HUES64 (cell line): ENCODE results near the gene MCTP1.

Source experiments
- H3K27ac ChIP-seq: 2 replicates; pipeline ENCODE4 v1.7.0; 2013; ENCODE audit warnings: low read depth, low read length, inconsistent platforms
- H3K27me3 ChIP-seq: 2 replicates; pipeline ENCODE4 v1.6.1; 2013; ENCODE audit warnings: mild to moderate bottlenecking, low read length; ENCODE audit not compliant: insufficient read depth
- H3K36me3 ChIP-seq: 2 replicates; pipeline ENCODE4 v1.6.1; 2013; ENCODE audit warnings: mild to moderate bottlenecking, low read length; ENCODE audit not compliant: insufficient read depth
- H3K4me1 ChIP-seq: 2 replicates; pipeline ENCODE4 v1.6.1; 2013; ENCODE audit warnings: mild to moderate bottlenecking, low read length, moderate library complexity; ENCODE audit not compliant: insufficient read depth
- H3K4me3 ChIP-seq: 2 replicates; pipeline ENCODE4 v1.5.1; 2013; ENCODE audit warnings: mild to moderate bottlenecking, low read length, moderate library complexity
- H3K9ac ChIP-seq: 2 replicates; pipeline ENCODE4 v1.6.1; 2013; ENCODE audit warnings: mild to moderate bottlenecking, low read depth, low read length
- H3K9me3 ChIP-seq: 2 replicates; pipeline ENCODE4 v1.6.1; 2013; ENCODE audit warnings: low read depth, low read length; ENCODE audit not compliant: insufficient read depth
- WGBS: fragments of 150-250, 120-280 bp; methylation state at CpG from one replicate; pipeline ENCODE4 v1.1.7; 2013; ENCODE audit warnings: missing lambda C conversion rate; 5-methylcytosine and 5-hydroxymethylcytosine counted together

MCTP1 gene

DNA sequence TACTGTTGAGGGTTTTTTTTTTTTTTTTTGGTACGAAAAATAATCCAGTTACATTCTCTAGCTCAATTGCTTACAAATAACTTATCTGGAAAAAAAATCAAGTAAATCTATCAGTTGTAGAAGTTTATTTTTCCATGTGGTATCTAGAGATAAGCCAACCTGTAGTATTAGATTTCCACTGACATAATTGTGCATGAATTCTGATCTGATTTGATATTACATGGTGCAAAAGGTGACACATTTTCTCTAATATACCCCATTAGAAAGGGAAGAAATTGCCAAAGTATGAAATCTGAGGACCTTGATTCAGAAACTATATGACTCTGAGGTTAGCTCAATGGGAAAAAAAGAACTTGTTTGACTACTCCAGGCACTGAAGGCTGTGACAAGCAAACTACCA is 524.9 kb downstream of the MCTP1 start:
- no peaks in the 10 kb centered on the region for H3K36me3 ChIP-seq

DNA sequence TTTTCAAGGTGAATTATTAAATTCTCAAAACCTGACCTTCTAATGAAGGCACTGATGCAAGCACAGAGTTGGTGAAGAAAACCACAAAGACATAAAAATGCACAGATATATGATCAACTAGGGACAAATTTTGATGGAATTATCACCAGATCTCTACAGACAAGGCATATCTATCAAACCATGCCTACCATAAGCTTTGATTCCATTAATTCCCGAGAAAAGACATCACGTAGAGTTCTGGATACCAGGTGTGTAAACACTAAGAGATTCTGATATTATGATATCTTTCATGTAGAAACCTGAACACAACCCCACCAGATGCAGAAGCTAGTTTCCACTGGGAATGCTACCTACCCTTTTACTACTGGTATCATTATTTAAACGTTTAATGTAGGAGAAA is 525.9 kb downstream of the MCTP1 start:
- 89% methylated on average over 1 of the region's 3 CpGs for WGBS
- Histone ChIP-seq H3K27me3 (no peaks in the 10 kb centered on the region), H3K4me1 (no peaks in the 10 kb centered on the region), H3K9ac (no peak overlapping the region), H3K4me3 (no peak overlapping the region), H3K36me3 (no peaks in the 10 kb centered on the region), H3K9me3 (no peaks in the 10 kb centered on the region), H3K27ac (no peak overlapping the region)

More for the DNA sequence above, 524.9 kb downstream of the MCTP1 start:
- Histone ChIP-seq H3K9ac (no peak overlapping the region), H3K27ac (no peak overlapping the region), H3K4me3 (no peak overlapping the region), H3K4me1 (no peaks in the 10 kb centered on the region), H3K27me3 (no peaks in the 10 kb centered on the region), H3K9me3 (no peaks in the 10 kb centered on the region)
- WGBS, result no CpG with 5 or more reads among the region's 1 CpG

DNA sequence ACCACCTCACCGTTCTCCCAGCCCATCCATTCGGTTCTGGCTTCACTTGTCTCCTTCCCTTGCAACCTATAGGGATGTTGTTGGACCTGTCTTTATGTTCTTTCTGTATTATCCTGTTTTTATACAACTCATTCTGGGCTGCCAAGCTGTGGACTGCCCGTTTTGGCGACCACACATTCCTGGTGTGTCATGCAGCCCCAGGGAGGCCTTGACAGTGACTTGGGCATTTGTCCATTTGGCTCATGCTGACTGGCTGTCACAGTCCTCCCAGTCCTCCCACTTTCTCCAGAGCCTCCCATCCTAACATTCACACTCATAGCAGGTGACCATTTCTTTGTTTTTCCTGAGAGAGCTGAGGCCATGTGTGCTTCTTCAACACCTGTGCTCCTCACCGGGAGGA is 530.1 kb downstream of the MCTP1 start:
- WGBS, result 89% methylated on average over 5 of the region's 5 CpGs
- Histone ChIP-seq H3K9ac (no peak overlapping the region), H3K9me3 (no peaks in the 10 kb centered on the region), H3K27ac (no peak overlapping the region), H3K4me3 (no peak overlapping the region), H3K27me3 (no peaks in the 10 kb centered on the region), H3K36me3 (no peaks in the 10 kb centered on the region), H3K4me1 (no peaks in the 10 kb centered on the region)

GRCh38 chr5:94751460-94751859 is 533.4 kb downstream of the MCTP1 start:
- Histone ChIP-seq H3K4me3 (no peak overlapping the region), H3K9me3 (no peaks in the 10 kb centered on the region), H3K27ac (no peak overlapping the region), H3K4me1 (no peaks in the 10 kb centered on the region), H3K36me3 (no peaks in the 10 kb centered on the region), H3K27me3 (no peaks in the 10 kb centered on the region), H3K9ac (no peak overlapping the region)
- WGBS, result 83% methylated on average over 9 of the region's 9 CpGs

- no peak overlapping the region for H3K27ac ChIP-seq
- no peaks in the 10 kb centered on the region for H3K27me3 ChIP-seq
- no peaks in the 10 kb centered on the region for H3K4me1 ChIP-seq
- H3K9ac ChIP-seq, result no peak overlapping the region
- no peaks in the 10 kb centered on the region for H3K36me3 ChIP-seq
- no peak overlapping the region for H3K4me3 ChIP-seq
- no peaks in the 10 kb centered on the region for H3K9me3 ChIP-seq
- 90% methylated on average over 4 of the region's 4 CpGs for WGBS
These were observed 534.2 kb downstream of the MCTP1 start for GRCh38 chr5:94750681-94751080.

- Histone ChIP-seq H3K27me3 (no peaks in the 10 kb centered on the region), H3K4me3 (no peak overlapping the region), H3K9ac (no peak overlapping the region), H3K9me3 (no peaks in the 10 kb centered on the region), H3K4me1 (no peaks in the 10 kb centered on the region), H3K27ac (no peak overlapping the region), H3K36me3 (no peaks in the 10 kb centered on the region)
- 90% methylated on average over 2 of the region's 2 CpGs for WGBS
These were observed 535.9 kb downstream of the MCTP1 start for GRCh38 chr5:94749042-94749441.

GRCh38 chr5:94748212-94748611 is 536.7 kb downstream of the MCTP1 start:
- no peak overlapping the region for H3K27ac ChIP-seq
- no peaks in the 10 kb centered on the region for H3K4me1 ChIP-seq
- no peaks in the 10 kb centered on the region for H3K27me3 ChIP-seq
- no peaks in the 10 kb centered on the region for H3K36me3 ChIP-seq
- no peak overlapping the region for H3K4me3 ChIP-seq
- H3K9ac ChIP-seq, result no peak overlapping the region
- H3K9me3 ChIP-seq, result no peaks in the 10 kb centered on the region
- 95% methylated on average over 3 of the region's 3 CpGs for WGBS

GRCh38 chr5:94747371-94747770 is 537.5 kb downstream of the MCTP1 start:
- H3K9ac ChIP-seq, result no peak overlapping the region
- H3K27ac ChIP-seq, result no peak overlapping the region
- H3K27me3 ChIP-seq, result no peaks in the 10 kb centered on the region
- H3K4me1 ChIP-seq, result peaks cover 3% of the 10 kb centered on the region; the same call in 1 of the 2 replicates
- no peak overlapping the region for H3K4me3 ChIP-seq
- H3K36me3 ChIP-seq, result no peaks in the 10 kb centered on the region
- 78% methylated on average over 4 of the region's 4 CpGs for WGBS
- no peaks in the 10 kb centered on the region for H3K9me3 ChIP-seq

GRCh38 chr5:94746731-94747124 is 538.2 kb downstream of the MCTP1 start:
- H3K36me3 ChIP-seq, result no peaks in the 10 kb centered on the region
- no peak overlapping the region for H3K27ac ChIP-seq
- 94% methylated on average over 1 of the region's 1 CpG for WGBS
- H3K9ac ChIP-seq, result no peak overlapping the region
- no peaks in the 10 kb centered on the region for H3K9me3 ChIP-seq
- H3K4me1 ChIP-seq, result peaks cover 3% of the 10 kb centered on the region; the same call in 1 of the 2 replicates
- no peaks in the 10 kb centered on the region for H3K27me3 ChIP-seq
- H3K4me3 ChIP-seq, result no peak overlapping the region

DNA sequence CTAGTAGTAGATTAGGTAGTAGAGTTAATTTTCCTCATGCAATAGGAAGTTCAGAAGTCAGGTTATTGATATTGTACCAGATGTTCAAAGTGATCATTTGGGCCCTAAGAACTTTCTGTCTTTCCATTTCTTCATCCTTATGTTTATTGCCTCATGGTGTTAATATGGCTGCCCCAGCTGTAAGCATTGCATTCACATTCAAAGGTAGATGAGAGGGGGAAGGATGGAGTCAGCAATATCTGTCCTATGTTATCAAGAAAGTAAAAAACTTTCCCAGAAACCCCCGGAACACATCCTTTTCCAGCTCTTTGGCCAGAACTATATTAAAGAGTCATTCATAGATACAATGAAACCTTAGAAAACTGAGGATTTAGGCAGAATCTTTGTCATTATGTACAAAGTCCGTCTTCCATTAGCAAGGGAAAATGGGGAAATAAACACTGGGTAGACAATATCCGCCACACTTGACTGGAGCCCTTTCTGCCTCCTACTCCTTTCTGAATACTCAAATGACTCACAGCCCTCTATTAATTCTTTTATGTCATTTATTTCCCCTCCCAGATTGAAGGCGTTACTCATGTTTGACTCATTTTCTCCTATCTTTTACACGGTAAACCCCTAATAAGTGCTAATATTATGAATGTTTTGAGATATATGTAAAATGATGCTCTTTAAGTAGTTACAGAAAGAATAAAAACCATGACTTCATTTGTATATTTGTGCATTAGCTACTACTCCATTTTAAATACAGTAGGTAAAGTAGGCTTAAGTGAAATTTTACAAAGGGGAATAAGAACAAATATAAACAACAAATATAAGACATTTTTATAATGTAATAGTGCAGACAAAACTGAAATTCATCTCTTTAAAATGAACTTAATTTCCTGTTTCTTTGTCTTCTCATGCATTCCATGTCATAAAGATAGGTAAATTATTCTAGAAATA is 538.8 kb downstream of the MCTP1 start:
- no peak overlapping the region for H3K4me3 ChIP-seq
- peaks cover 3% of the 10 kb centered on the region; the same call in 1 of the 2 replicates for H3K4me1 ChIP-seq
- no peak overlapping the region for H3K9ac ChIP-seq
- 97% methylated on average over 3 of the region's 5 CpGs for WGBS
- H3K9me3 ChIP-seq, result no peaks in the 10 kb centered on the region
- H3K36me3 ChIP-seq, result no peaks in the 10 kb centered on the region
- no peaks in the 10 kb centered on the region for H3K27me3 ChIP-seq
- no peak overlapping the region for H3K27ac ChIP-seq

- H3K27me3 ChIP-seq, result no peaks in the 10 kb centered on the region
- no peak overlapping the region for H3K27ac ChIP-seq
- H3K4me3 ChIP-seq, result no peak overlapping the region
- H3K9ac ChIP-seq, result no peak overlapping the region
- no peaks in the 10 kb centered on the region for H3K36me3 ChIP-seq
- H3K9me3 ChIP-seq, result no peaks in the 10 kb centered on the region
- peaks cover 11% of the 10 kb centered on the region for H3K4me1 ChIP-seq
- 50% methylated on average over 1 of the region's 2 CpGs for WGBS
These were observed 540.0 kb downstream of the MCTP1 start for GRCh38 chr5:94744906-94745305.
